LNCAP (cell line): Measurements from ENCODE around the gene NOD2.

Experiments used
- CTCF ChIP-seq: fragments of 450-650 bp; IDR thresholded peaks from 2 replicates; pipeline ENCODE4 v1.5.1; 2017; ENCODE audit warnings: mild to moderate bottlenecking

The NOD2 gene

DNA sequence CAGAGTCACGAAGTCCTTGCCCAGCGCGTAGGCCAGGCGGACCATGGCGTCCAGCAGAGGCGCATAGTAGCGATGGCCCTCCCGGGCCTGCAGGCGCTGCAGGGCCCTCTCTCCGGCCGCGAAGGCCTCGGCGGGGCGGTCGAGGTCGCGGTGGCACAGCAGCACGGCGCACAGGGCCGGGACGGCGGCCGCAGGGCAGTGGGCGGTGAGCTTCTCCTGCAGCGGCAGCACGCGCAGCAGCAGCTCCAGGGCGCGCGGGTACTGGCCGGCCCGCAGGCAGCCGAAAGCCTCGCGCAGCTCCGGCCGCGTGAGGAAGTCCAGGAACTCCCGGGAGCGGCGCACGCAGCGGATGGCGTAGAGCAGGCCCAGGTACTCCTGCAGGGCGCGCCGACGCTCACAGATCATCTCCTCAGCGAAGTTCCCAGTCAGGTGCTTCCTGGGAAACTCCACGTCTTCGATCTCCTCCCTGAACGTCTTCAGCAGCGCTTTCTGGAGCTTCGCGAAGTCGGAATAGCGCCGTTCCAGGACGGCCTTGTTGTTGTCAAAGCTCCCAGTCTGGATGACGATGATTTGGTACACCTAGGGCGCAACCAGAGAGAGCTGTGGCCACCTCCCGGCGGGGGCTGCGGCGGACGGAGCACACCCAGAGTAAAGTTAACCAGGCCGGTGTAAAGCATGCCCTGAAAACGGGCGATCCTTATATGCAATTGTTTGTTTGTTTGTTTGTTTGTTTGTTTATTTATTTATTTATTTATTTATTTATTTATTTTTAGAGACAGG, 19.7 kb upstream of the NOD2 start:
- no peak for TF ChIP-seq CTCF

DNA sequence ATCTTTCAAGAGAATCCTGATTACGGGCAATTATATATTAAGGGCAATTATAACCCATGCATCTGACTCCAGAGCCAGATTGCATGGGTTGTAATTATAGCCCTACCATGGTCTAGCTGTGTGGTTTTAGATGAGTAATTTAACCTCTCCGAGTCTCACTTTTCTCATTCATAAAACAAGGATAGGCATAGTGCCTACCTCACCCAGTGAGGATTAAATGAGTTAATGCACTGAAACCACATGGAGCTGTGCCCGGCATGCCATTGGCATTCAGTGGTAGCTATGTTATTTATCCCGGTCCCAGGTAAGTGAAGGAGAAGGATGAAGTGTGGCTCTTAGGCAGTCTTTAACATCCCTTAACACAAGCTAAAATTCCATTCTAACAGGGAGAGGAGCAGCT, 18.6 kb upstream of the NOD2 start:
- TF ChIP-seq CTCF = no peak

- TF ChIP-seq CTCF = no peak
Observed at GRCh38 chr16:50675686-50676610, 17.5 kb upstream of the NOD2 start.

DNA sequence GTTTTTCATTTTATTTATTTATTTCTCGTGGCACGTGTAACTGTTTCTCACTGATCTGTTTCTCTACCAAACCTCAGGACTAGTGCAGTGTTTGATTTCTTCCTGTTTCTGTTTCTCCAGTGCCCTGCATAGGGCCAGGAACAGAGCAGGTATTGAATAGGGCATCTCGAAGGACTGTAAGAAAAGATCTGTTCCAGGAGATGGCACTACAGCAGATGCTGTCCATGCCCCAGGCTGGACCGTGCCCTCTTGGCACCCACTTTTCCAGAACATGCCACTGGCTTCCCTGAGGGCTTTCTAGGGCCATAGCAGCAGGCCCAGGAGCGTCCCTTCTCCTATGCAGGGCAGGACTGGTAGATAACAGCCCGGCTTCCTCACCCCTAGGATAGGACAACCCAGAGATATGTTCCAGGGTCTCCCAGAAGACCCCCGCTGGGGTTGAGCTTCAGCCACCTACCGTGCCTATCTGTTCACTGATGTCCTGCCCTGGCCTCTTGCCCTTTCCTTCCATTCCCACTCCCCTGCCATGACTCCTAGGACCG, 16.7 kb upstream of the NOD2 start:
- TF ChIP-seq CTCF = no peak

DNA sequence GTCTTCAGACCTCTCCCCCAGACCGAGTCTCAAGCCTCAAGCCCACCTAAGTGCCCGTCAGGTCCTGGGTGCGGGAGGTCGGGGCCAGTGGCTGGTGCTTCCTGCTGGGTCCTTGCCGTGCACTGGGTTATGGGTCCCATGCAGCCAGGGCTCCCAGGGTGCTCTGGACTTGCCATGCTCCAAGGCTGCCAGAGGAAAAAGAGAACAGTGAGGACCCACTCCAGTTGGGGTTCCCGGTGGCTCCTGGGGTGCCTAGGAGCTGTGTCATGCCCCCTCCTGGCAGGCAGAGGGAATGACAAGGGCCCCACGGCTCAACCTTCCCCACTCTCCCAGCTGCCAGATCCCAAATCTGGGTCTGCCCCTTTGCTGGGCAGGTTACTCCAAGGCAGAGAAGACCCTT, 16.1 kb upstream of the NOD2 start:
- peak; percentile 39; the same call in 1 of the 2 replicates for TF ChIP-seq CTCF

GRCh38 chr16:50678531-50678930, 14.9 kb upstream of the NOD2 start:
- no peak for TF ChIP-seq CTCF

GRCh38 chr16:50679266-50679665, 14.1 kb upstream of the NOD2 start:
- no peak for TF ChIP-seq CTCF
